GM21737 (cell line): ENCODE results near the gene TTC3.
A peak's percentile ranks its signal among the peaks of the same experiment; 100 is the strongest.

ENCODE experiments used
- ATAC-seq: cut with Tn5 transposase; IDR thresholded peaks from one replicate; pipeline ENCODE4 v1.9.1; 2021; ENCODE audit warnings: mild to moderate bottlenecking, moderate library complexity; ENCODE audit not compliant: unreplicated experiment

The TTC3 gene

GRCh38 chr21:37188825-37189224 is 115.8 kb downstream of the TTC3 start:
- no peak for ATAC-seq

GRCh38 chr21:37192019-37192418 is 119.0 kb downstream of the TTC3 start:
- ATAC-seq, result no peak

- no peak for ATAC-seq
These were observed 120.0 kb downstream of the TTC3 start for GRCh38 chr21:37193006-37193405.

GRCh38 chr21:37193676-37194075 is 120.6 kb downstream of the TTC3 start:
- ATAC-seq, result no peak

GRCh38 chr21:37195059-37195458 is 122.0 kb downstream of the TTC3 start:
- no peak for ATAC-seq

- no peak for ATAC-seq
These were observed 122.6 kb downstream of the TTC3 start for GRCh38 chr21:37195610-37196009.

GRCh38 chr21:37196847-37197246 is 123.8 kb downstream of the TTC3 start:
- ATAC-seq, result no peak

- ATAC-seq, result no peak
These were observed 124.7 kb downstream of the TTC3 start for GRCh38 chr21:37197746-37198145.

- ATAC-seq, result no peak
These were observed 126.2 kb downstream of the TTC3 start for GRCh38 chr21:37199057-37199924.

- no peak for ATAC-seq
These were observed 127.8 kb downstream of the TTC3 start for GRCh38 chr21:37200641-37201480.

GRCh38 chr21:37202221-37203110 is 129.4 kb downstream of the TTC3 start:
- ATAC-seq, result no peak

GRCh38 chr21:37204580-37204979 is 131.5 kb downstream of the TTC3 start:
- ATAC-seq, result no peak

- no peak for ATAC-seq
These were observed 133.4 kb downstream of the TTC3 start for GRCh38 chr21:37206496-37206895.

- peak; percentile 45 for ATAC-seq
These were observed 134.5 kb downstream of the TTC3 start for GRCh38 chr21:37207441-37208009.

GRCh38 chr21:37208056-37208721 is 135.1 kb downstream of the TTC3 start:
- peak; percentile 48 for ATAC-seq

GRCh38 chr21:37208741-37209225 is 135.7 kb downstream of the TTC3 start:
- no peak for ATAC-seq

- ATAC-seq, result no peak
These were observed 137.1 kb downstream of the TTC3 start for GRCh38 chr21:37210130-37210529.

- no peak for ATAC-seq
These were observed 137.7 kb downstream of the TTC3 start for GRCh38 chr21:37210799-37211198.

GRCh38 chr21:37214952-37215351 is 141.9 kb downstream of the TTC3 start:
- no peak for ATAC-seq
